Myocyte (in vitro differentiated cells): ENCODE results near the gene TBC1D10B. TPM values are rescaled to one million over a fixed set of nuclear protein-coding genes. Genes with fewer than 3 reads are reported as not detected.
"Not testable (repeated sequence)": the region's sequence is repeated elsewhere in the genome, so short reads cannot be mapped to it uniquely, and the experiment has no call there.

Experiments
- DNase-seq: peaks from one replicate; pipeline ENCODE4 v3.0.0-alpha.2; 2012; ENCODE audit warnings: low read depth
- total RNA-seq: library from RNA; depleted of rRNA; stranded (reverse); fragments of >200 nt; gene quantifications from 2 replicates; pipeline ENCODE4 v1.2.3, GENCODE V29; 2014

TBC1D10B gene
- total RNA-seq, 1 donor from 2014 or later: 40.3 TPM

DNA sequence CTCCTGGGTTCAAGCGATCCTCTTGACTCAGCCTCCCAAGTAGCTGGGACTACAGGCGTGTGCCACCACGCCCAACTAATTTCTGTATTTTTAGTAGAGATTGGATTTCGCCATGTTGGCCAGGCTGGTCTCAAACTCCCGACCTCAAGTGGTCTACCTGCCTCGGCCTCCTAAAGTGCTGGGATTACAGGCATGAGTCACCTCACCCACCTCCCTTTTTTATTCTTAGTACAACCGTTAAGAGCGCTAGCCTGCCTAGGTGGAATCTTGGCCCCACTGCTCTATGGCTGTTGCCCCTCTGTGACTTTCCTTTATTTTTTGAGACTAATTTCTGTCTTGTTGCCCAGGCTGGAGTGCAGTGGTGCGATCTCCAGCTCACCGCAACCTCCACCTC is 32.3 kb downstream of the TBC1D10B start:
- not testable (repeated sequence) for DNase-seq

DNA sequence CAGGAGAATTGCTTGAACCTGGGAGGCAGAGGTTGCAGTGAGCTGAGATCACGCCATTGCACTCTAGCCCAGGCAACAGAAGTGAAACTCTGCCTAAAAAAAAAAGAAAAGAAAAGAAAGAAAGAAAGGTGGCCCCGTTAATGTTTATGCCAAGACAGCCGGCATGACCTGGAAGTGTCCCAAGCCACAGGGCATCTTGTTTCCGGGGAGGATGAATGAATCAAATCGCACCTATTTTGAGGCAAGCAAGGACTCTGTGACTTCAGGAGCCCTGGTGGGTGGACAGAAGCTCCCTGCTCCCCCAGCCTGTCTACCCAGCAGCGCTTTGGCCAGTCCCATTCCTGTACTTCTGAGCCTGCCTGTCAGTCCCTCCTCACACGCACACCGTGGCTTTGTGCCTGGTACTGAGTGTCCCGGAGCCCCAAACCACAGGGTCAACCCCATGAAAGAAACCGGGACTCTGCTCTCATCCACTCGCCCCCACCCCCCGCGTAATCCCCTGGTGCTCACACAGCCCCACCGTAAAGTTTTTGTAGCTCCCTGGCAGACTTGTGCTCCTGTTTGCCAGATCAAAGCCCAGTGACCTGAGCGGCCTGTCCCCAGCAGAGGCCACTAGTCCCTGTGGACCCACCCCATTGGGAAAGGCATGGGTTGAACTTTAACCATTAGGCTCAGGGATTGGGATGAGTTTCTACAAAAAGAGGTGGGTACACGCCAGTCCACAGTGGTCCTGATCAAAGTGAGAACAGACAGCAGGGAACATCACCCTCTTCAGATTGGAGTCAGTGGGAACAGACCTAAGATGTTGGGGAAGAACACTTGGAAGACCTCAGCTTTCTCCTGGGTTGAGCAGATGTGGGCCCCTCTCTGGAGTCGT is 34.5 kb downstream of the TBC1D10B start:
- peak; percentile 77 for DNase-seq

DNA sequence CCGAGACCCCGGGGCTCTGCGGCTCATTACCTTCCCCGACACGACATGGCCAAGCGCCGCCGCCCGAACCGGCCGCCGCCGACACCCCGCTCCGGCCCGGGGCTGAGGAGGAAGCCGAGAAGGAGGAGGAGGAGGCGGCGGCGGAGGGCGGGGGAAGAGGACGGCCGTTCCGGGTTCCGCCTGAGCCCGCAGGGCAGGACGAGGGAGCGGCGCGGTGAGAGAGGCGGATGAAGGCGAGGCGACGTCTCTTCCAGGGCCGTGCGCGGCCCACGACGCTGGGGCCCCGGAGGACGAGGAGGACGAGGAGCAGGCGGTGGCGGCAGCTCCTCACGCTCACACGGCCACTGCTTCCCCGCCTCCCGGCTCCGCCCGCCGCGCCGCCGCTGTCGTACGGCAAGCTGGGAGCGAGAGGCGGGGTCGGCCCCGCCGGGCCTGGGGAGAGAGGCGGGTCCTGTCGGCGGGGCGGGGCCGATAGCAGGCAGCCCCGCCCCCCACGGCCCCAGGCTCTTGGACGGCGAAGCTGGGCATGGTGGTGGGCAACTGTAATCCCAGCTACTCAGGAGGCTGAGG is 35.2 kb downstream of the TBC1D10B start:
- DNase-seq: peak; percentile 83

DNA sequence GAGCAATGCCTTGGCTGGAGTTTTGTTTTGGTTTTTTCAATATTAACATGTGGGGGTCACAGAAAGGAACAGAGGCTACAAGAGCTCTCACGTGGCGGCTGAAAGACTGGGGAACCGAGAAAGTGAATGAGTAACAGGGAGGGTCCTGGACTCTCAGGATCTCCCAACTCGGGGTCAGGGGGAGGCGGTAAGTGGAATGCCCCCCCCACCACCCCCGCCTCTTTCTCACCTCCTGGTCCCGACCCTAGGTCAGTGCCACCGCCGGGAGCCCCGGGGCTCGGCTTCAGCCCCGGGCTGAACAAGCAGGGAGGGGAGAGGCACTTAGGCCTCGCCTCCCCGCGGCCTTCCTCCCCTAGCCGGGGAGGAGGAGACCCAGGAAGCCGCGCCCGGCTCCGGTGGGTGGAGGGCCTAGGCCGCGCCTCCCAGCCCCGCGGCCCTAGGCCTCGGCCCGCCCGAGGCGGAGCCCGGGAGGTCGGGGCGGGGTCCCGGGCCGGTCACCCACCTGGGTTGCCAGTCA is 35.8 kb downstream of the TBC1D10B start:
- peak; percentile 83 for DNase-seq

DNA sequence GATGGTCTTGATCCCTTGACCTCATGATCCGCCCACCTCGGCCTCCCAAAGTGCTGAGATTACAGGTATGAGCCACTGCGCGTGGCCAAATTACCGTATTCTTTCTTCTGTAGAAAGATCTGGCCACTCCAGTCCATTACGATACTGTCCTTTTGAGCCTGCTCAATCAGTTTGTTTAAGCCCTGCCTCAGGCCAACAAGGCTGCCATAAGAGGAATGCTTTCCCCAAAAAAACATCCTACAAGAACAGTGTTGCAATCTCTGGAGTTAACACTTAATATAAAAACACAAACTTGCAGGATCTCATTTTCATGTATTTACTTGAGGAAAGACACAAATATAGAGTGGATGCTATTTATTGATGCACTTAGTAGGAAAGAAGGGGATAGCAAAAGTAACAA is 46.1 kb downstream of the TBC1D10B start:
- not testable (repeated sequence) for DNase-seq

DNA sequence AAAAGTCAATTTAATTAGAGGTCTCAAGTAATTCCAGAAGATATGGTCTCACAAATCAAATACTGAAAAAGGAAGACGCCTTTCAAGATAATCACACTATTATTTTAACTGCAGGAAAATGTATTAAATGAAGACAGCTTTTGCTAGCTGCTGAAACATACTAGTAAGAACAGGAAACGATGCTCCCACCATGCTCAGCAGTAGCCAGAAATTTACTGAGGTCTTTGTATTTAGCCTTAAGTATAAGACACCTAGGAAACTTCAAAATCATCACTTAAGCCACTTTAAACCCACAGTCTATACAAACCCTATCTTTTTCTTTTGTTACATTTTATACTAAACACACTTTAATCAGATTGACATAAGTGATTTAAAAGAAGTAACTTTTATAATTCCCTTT is 51.6 kb downstream of the TBC1D10B start:
- DNase-seq: not testable (repeated sequence)

DNA sequence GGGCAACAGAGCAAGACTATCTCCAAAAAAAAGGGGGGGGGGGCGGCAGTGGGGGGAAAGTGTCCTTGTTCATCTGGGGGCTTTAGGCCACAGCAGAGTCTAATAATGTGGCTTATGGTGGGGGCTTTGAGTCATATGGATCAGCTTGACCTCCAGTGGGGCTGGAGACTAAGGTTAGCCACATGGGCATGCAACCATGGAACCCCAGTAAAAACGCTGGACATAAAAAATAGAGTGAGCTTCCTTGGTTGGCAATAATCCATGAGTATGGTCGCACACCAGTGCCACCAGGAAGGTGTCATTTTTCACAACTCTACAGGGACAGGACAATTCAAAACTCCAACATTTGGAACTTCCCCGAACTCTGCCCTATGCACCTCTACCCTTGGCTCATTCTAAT is 59.4 kb downstream of the TBC1D10B start:
- not testable (repeated sequence) for DNase-seq

DNA sequence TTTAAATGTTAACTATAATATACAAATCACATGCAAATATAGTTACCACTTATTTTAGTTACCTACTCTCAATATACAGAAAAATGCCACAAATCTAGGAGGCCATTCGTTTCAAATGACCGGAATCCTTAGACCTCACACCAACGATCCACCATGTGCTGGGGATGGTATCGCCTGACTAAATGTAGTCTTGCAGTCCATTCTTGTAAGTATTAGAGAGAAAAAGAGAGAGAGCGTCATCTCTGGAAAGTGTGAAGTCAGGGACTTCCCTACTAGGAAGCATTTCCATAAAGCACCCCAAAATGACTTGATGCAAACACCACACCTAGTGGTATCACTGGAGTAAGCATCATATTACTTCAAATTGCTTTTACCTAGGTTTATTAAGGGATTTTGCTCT is 61.0 kb downstream of the TBC1D10B start:
- DNase-seq: not testable (repeated sequence)

Other genes with a start within 250 kb of the TBC1D10B start
- 13.7 and 20.9 TPM in 2 replicates for gene MAPK3, start 247.3 kb downstream of the TBC1D10B start, total RNA-seq
- 0.21 and 1.5 TPM in 2 replicates for gene CORO1A, start 186.9 kb downstream of the TBC1D10B start, total RNA-seq
- 66.2 and 236 TPM in 2 replicates for gene BOLA2B, start 176.8 kb downstream of the TBC1D10B start, total RNA-seq
- gene SLX1A, start 176.6 kb downstream of the TBC1D10B start, total RNA-seq: 12.7 and 26.6 TPM in 2 replicates
- 1.3 and 3.0 TPM in 2 replicates for gene SULT1A3, start 171.2 kb downstream of the TBC1D10B start, total RNA-seq
- gene NPIPB13, start 122.0 kb downstream of the TBC1D10B start, total RNA-seq: 1.7 and 2.4 TPM in 2 replicates
- 41.1 and 51.1 TPM in 2 replicates for gene CD2BP2, start 15.2 kb downstream of the TBC1D10B start, total RNA-seq
- gene MYL11, start 4.3 kb upstream of the TBC1D10B start, total RNA-seq: 6,226 and 7,274 TPM in 2 replicates
- gene SEPTIN1, start 12.1 kb upstream of the TBC1D10B start, total RNA-seq: 0.13 TPM in 1 of 2 replicates, not detected in the other
- 13.2 and 20.8 TPM in 2 replicates for gene ZNF48, start 24.9 kb upstream of the TBC1D10B start, total RNA-seq
- gene ZNF771, start 37.1 kb upstream of the TBC1D10B start, total RNA-seq: 27.7 and 33.6 TPM in 2 replicates
- 8.6 and 12.5 TPM in 2 replicates for gene DCTPP1, start 59.5 kb upstream of the TBC1D10B start, total RNA-seq
- 6.8 and 7.8 TPM in 2 replicates for gene SEPHS2, start 75.4 kb upstream of the TBC1D10B start, total RNA-seq
- gene ITGAL, start 102.2 kb upstream of the TBC1D10B start, total RNA-seq: not detected in 2 replicates
- 38.4 and 56.8 TPM in 2 replicates for gene ZNF768, start 156.1 kb upstream of the TBC1D10B start, total RNA-seq
- gene ZNF747, start 164.4 kb upstream of the TBC1D10B start, total RNA-seq: 11.9 and 14.0 TPM in 2 replicates
- 8.4 and 9.0 TPM in 2 replicates for gene ZNF764, start 187.9 kb upstream of the TBC1D10B start, total RNA-seq
- 7.4 and 8.7 TPM in 2 replicates for gene ZNF688, start 201.2 kb upstream of the TBC1D10B start, total RNA-seq
- 8.0 and 8.7 TPM in 2 replicates for gene ZNF785, start 215.2 kb upstream of the TBC1D10B start, total RNA-seq
- 7.8 and 9.2 TPM in 2 replicates for gene ZNF689, start 239.9 kb upstream of the TBC1D10B start, total RNA-seq